ENCODE measurements around the gene TCHH.

Gene TCHH

GRCh38 chr1:152067150-152067549 is 48.1 kb downstream of the TCHH start:
- Histone ChIP-seq H3K27ac (ENCODE audit: extremely low read depth, low read depth, low read length) (no peak overlapping the region), H3K4me3 (ENCODE audit: low read depth, low read length) (no peak overlapping the region), H3K9me3 (ENCODE audit: control insufficient read depth, insufficient read depth, low read depth, low read length) (no peaks in the 10 kb centered on the region), H3K4me1 (ENCODE audit: control insufficient read depth, insufficient read depth, low read length) (no peaks in the 10 kb centered on the region), H3K36me3 (ENCODE audit: control insufficient read depth in 2 of 2, insufficient read depth in 1 of 2, low read length in 2 of 2) (no peaks in the 10 kb centered on the region)
- POLR2A ChIA-PET, result no interaction called here
- CTCF ChIA-PET, result interaction anchor here (0.6 kb wide), 1 partner anchor 68 kb away, joined by 3 read pairs; no protein-coding TSS in a partner anchor
- TF ChIP-seq ZNF223 (tag by site-specific recombination; IDR thresholded peaks at IDR 0.05), result no peak
- no peak for TF ChIP-seq ZNF239 (tag by site-specific recombination; IDR thresholded peaks at IDR 0.05)
- TF ChIP-seq ZNF398 (tag by site-specific recombination; IDR thresholded peaks at IDR 0.05), result no peak
- no peak for TF ChIP-seq SP2 (tag by site-specific recombination; IDR thresholded peaks at IDR 0.05)
- no peak for TF ChIP-seq HOXD13 (CRISPR knock-in tag; IDR thresholded peaks at IDR 0.05; ENCODE audit: borderline replicate concordance)
- no peak for TF ChIP-seq ZNF510 (tag by site-specific recombination; IDR thresholded peaks at IDR 0.05; ENCODE audit: insufficient replicate concordance)
- TF ChIP-seq, protein P1, sequence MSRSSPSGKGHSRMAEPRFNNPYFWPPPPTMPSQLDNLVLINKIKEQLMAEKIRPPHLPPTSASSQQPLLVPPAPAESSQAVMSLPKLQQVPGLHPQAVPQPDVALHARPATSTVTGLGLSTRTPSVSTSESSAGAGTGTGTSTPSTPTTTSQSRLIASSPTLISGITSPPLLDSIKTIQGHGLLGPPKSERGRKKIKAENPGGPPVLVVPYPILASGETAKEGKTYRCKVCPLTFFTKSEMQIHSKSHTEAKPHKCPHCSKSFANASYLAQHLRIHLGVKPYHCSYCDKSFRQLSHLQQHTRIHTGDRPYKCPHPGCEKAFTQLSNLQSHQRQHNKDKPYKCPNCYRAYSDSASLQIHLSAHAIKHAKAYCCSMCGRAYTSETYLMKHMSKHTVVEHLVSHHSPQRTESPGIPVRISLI (tag by site-specific recombination; IDR thresholded peaks at IDR 0.05), result no peak
- TF ChIP-seq ZNF10 (tag by site-specific recombination; IDR thresholded peaks at IDR 0.05), result no peak
- no peak for TF ChIP-seq ZFP37 (tag by site-specific recombination; IDR thresholded peaks at IDR 0.05)
- TF ChIP-seq ZNF521 (tag by site-specific recombination; IDR thresholded peaks at IDR 0.05), result no peak
- no peak for TF ChIP-seq ZNF16 (tag by site-specific recombination; IDR thresholded peaks at IDR 0.05; ENCODE audit: low read depth)
- TF ChIP-seq GFI1B (tag by site-specific recombination; IDR thresholded peaks at IDR 0.05), result no peak
- no peak for TF ChIP-seq ZNF146 (tag by site-specific recombination; IDR thresholded peaks at IDR 0.05)
- no peak for TF ChIP-seq ZNF366 (tag by site-specific recombination; conservative IDR thresholded peaks at IDR 0.05)
- no peak for TF ChIP-seq ZNF777 (tag by site-specific recombination; IDR thresholded peaks at IDR 0.05; ENCODE audit: borderline replicate concordance)
- TF ChIP-seq ZXDB (tag by site-specific recombination; IDR thresholded peaks at IDR 0.05), result no peak
- TF ChIP-seq ZSCAN30 (tag by site-specific recombination; IDR thresholded peaks at IDR 0.05), result no peak
- no peak for TF ChIP-seq TRIM28 (IDR thresholded peaks at IDR 0.05; ENCODE audit: borderline replicate concordance, low read length)

DNA sequence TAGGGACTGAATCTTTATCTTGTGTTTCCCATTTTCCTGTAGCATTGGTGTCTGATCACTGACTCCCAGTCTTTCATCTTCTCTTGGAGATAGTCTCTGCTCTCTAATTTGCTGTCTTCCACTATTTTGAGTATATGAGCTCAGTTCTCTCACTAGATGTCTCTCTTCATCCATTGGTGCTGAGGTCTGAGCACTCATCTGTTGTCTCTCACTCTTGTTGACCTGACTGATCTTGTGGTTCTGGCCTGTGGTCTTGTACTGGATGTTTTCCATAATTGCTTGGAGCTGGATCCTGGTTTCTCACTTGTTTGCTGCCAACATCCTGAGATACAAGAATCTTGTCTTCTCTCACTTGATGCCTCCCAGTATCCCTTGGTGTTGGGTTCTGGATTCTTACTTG is 53.3 kb downstream of the TCHH start:
- CTCF ChIA-PET, result interaction anchor here (0.7 to 1.0 kb wide), 3 partner anchors 9 to 397 kb away, joined by 4 to 7 read pairs (median 5); no protein-coding TSS in a partner anchor
- POLR2A ChIA-PET, result no interaction called here
- Histone ChIP-seq H3K27ac (ENCODE audit: extremely low read depth, low read depth, low read length) (no peak overlapping the region), H3K36me3 (ENCODE audit: control insufficient read depth in 2 of 2, insufficient read depth in 1 of 2, low read length in 2 of 2) (no peaks in the 10 kb centered on the region), H3K4me1 (ENCODE audit: control insufficient read depth, insufficient read depth, low read length) (no peaks in the 10 kb centered on the region), H3K4me3 (ENCODE audit: low read depth, low read length) (no peak overlapping the region), H3K9me3 (ENCODE audit: control insufficient read depth, insufficient read depth, low read depth, low read length) (no peaks in the 10 kb centered on the region)
- TF ChIP-seq ZNF16 (tag by site-specific recombination; IDR thresholded peaks at IDR 0.05; ENCODE audit: low read depth) (no peak), ZSCAN18 (tag by site-specific recombination; IDR thresholded peaks at IDR 0.05) (no peak), GLIS1 (tag by site-specific recombination; IDR thresholded peaks at IDR 0.05) (no peak), ZNF223 (tag by site-specific recombination; IDR thresholded peaks at IDR 0.05) (no peak), ZBTB8A (tag by site-specific recombination; IDR thresholded peaks at IDR 0.05) (no peak), SETDB1 (IDR thresholded peaks at IDR 0.05; ENCODE audit: insufficient read length, low read length) (no peak)
- TF ChIP-seq, protein P2, sequence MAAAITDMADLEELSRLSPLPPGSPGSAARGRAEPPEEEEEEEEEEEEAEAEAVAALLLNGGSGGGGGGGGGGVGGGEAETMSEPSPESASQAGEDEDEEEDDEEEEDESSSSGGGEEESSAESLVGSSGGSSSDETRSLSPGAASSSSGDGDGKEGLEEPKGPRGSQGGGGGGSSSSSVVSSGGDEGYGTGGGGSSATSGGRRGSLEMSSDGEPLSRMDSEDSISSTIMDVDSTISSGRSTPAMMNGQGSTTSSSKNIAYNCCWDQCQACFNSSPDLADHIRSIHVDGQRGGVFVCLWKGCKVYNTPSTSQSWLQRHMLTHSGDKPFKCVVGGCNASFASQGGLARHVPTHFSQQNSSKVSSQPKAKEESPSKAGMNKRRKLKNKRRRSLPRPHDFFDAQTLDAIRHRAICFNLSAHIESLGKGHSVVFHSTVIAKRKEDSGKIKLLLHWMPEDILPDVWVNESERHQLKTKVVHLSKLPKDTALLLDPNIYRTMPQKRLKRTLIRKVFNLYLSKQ (tag by site-specific recombination; IDR thresholded peaks at IDR 0.05; ENCODE audit: borderline replicate concordance), result no peak
- TF ChIP-seq, protein P3, sequence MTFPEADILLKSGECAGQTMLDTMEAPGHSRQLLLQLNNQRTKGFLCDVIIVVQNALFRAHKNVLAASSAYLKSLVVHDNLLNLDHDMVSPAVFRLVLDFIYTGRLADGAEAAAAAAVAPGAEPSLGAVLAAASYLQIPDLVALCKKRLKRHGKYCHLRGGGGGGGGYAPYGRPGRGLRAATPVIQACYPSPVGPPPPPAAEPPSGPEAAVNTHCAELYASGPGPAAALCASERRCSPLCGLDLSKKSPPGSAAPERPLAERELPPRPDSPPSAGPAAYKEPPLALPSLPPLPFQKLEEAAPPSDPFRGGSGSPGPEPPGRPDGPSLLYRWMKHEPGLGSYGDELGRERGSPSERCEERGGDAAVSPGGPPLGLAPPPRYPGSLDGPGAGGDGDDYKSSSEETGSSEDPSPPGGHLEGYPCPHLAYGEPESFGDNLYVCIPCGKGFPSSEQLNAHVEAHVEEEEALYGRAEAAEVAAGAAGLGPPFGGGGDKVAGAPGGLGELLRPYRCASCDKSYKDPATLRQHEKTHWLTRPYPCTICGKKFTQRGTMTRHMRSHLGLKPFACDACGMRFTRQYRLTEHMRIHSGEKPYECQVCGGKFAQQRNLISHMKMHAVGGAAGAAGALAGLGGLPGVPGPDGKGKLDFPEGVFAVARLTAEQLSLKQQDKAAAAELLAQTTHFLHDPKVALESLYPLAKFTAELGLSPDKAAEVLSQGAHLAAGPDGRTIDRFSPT (tag by site-specific recombination; IDR thresholded peaks at IDR 0.05), result no peak
